Activated CD8-positive, alpha-beta memory T cell treated with anti-CD3 and anti-CD28 coated beads, Interleukin-2, amount 50 U/mL, for 1 hour (primary cell): Measurements from ENCODE around the gene PLCB1.
"Not testable (repeated sequence)": the region's sequence is repeated elsewhere in the genome, so short reads cannot be mapped to it uniquely, and the experiment has no call there.

Experiments used
- DNase-seq: peaks from one replicate; pipeline ENCODE4 v3.0.0-alpha.2; 2020; ENCODE audit errors: extremely low read depth

PLCB1 gene

GRCh38 chr20:8404912-8405635, 273.0 kb downstream of the PLCB1 start:
- no peak for DNase-seq

- DNase-seq: no peak
These were observed 274.3 kb downstream of the PLCB1 start for GRCh38 chr20:8406391-8406790.

DNA sequence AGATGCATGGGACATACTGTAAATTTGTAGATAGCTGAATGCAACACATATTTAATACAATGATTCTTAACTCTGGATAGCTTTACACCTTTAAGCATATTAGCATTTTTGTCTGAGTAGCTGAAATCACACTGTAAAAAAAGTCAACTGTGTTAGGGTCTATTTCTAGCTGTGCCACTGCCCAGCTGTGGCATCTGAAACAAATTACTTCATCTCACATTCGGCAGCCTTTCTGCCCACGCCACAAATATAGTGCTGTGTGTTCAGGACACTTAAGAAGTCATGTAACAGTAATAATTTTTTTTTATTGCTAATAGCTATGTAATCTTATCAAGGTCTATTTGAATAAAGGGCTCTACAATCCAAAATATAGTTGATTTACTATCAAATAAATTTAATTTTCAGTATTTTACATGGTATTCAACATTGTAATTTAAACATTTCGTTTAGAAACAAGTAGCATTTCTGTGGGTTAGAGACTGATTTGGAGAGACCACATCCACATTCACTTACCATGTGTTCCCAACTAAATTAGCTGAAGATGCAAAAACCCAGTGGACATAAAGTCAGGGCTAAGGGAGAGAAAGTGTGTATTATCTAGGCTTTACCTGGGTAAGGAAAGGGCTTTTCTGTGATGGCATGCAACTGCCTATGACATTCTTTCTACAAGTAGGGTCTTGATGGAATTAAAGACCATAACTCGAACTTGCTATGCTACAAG, 276.7 kb downstream of the PLCB1 start:
- no peak for DNase-seq

DNA sequence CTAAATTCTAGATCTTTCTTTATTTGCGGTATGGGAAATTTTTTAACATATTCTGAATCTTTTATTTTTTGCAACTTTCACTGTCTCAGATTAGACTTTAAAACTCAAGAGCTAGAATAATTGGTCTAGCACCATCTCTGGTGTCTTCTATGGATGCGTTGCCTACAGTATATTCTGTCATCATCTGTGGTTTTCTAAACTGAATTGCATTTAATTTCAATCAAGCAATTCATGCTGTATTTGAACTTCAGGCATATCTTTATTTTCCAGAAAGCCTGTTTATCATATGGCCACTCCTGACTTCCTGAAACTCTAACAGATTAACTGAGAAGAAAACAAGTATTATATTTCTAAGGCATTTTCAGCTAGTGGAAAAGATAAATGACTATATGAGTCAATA, 281.6 kb downstream of the PLCB1 start:
- no peak for DNase-seq

- DNase-seq: no peak
These were observed 282.7 kb downstream of the PLCB1 start for GRCh38 chr20:8414586-8415274.

DNA sequence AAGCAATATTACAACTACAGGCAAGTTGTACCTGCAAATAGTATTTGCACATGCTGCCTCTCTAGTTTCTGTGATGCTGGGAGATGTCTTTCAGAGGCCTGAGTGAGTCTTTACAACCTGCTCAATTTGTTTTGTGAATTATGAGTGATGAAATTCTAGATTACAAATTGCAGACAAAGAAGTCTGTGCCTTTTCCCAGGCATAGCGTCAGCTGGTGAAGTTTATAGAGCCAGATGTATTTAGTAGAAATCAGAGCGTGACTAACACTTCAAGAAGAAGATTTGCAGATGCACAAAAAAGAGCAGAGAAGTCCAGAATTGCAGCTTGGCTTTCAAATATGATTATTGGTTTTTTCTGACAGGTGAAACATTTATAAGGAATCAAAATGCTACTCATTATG, 289.9 kb downstream of the PLCB1 start:
- no peak for DNase-seq

DNA sequence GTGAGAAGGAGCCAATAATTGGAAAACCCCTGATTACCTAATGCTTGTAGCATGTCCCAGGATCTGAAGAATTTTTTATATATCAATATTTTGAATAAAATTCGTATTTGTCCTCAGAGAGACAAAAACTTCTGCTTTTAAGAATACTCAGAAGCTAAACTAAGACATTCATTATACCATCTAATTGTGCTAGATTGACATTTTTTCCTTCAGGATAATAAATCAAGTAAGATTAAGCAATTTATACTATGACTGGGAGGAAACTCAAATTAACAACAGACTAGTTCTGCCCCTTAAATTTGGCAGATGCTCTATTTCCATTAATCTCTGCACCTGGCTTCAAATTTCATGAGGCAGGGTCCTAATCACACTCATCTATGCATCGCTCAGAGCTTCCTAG, 291.4 kb downstream of the PLCB1 start:
- DNase-seq: no peak

DNA sequence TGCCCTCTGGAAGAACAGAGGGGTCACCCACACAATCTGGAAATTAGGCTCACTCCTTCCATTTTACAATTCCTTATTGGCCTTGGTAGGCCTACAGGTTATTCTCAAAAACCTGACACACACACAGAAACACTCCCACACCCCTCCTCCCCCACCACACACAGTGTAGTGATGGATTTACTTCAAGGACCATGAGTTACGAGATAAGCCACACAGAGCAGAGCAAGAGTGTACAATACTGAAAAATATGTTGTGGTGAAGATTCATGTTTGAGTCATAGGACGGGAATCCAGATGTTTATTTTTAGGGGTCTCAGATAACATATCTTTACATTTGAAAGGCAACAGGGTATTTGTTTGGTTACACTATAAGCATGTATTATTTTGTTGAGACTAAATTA, 291.9 kb downstream of the PLCB1 start:
- no peak for DNase-seq

GRCh38 chr20:8425016-8425415, 292.9 kb downstream of the PLCB1 start:
- DNase-seq: no peak

DNA sequence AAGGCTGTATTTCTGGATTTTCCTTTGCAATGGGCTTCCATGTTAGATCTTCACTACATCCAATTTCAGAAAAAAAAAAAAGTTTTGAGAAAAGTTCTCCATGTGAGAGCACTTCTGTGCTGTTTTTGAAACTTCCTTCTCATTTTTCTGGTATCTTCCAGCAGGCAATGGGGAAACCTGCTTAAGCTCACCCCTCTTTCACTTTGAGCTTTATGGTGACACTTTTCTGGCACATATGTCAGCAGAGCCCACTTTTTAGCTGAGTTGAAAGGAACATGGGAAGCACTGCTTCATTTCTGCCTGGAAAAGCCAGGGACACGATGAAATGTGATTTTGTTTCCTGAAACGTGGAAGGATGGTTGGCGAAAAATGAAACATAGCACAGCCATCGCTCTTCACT, 293.7 kb downstream of the PLCB1 start:
- DNase-seq: no peak

DNA sequence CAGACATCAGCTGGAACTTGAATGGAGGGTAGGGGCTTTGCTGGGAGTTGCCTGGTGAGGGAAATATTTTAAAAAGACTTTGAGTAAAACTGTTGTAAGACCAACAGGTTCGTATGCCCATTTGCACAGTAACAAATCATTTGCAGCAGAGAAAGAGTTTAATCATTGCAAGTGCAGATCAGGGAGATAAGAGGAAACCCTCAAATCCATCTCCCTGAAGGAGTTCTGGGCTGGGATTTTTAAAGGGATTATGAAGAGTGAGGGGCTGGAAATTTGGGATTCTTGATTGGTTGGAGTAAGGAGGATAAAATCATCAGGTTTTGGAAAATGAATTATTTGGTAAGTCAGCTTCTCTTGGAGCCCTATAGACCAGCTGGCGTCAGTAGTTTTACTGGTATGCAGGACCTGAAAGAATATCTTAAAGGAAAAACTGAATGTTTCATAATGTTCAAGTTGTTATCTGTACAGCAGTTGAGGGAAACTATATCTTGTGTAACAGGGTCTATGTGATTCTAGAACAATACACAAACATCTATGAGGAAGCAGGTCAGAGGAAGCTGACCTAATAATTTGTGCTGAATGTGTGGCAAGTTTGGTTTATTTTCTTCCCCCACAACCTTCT, 295.5 kb downstream of the PLCB1 start:
- no peak for DNase-seq

DNA sequence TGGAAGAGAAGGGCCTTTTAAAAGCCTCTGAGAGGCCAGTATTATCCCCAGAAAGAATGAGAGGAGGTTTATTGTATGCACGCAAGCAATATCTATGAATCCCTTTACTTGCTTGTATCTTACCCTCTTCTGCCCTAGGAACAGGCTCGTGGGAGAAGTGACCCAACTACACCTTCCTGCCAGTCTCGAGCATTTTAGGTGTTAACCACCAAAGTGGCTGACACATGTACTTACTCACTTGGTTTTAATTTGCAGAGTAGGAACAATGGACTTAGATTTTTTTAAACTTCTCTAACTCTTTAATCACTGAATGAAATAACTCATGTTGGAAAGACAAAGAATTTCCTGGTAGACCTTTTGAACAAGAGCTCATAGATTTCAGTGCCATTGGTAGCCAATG, 296.9 kb downstream of the PLCB1 start:
- DNase-seq: no peak

DNA sequence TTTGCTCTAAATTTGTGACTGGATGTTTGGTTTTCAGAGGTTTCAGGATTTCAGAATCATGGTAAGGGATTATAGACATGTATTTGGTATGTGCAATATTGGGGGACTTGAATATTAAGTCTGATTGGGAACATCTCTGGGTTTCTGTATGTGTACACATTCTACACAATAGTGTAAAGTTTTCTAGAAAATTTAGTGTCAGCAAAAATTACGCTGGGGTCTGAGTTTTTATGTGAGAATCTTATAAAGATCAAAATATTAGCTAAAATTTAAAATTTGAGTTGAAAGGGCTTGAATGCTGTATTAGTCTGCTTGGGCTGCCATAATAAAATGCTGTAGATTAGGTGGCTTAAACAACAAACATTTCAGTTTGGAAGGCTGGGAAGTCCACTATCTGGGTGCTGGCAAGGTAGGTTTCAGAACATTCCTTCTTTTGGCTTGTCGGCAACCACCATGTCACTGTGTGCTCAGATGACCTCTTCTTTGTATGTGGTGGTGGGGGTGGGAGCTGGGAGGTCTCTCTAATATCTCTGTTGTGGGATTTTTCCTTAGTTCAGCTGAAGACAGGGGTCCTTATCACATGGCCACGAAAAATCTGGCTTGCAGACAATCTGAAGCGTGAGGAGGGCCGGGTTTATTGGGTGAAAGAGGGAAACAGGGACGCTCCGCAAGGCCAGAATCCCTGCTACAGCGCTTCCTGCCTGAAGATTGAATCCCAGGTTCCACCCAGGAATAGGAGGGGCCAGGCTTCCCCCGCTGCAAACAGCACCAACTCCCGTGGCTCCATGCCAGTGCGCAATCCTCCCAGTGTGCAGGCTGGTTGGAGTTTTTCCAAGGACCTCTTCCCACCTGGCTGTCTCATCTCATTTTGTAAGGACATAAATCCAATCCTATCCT, 299.7 kb downstream of the PLCB1 start:
- no peak for DNase-seq

DNA sequence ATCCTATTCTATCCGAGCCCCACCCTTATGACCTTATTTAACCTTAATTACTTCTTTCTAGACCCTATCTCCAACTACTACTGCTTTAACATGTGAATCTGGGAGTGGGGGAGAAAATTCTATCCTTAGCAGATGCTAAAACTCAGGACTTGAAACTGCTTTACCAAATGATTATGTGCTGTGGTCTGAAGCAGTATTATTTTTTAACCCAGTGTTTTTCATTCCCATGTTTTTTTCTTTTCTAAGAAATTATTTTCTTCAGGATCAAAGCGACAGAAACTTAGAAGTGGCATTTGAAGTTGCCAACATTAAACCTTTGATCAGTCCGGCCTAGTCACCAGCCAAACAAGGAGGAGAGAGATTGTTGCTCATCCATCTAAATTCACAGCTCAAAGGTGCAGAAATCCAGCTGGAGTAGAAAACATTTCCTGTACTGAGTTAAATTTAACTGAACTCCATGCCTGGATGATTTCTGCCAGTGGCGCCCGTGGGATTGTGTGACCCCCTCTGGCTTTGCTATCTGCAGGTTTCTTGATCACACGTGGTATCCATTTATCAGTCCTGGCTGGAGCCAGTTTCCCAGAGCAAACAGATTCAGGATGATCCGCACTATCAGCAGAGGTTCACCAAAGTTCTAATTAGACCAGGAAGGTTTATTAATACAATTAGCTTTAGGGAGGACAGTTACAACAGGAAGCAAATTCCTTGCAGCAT, 300.5 kb downstream of the PLCB1 start:
- no peak for DNase-seq

DNA sequence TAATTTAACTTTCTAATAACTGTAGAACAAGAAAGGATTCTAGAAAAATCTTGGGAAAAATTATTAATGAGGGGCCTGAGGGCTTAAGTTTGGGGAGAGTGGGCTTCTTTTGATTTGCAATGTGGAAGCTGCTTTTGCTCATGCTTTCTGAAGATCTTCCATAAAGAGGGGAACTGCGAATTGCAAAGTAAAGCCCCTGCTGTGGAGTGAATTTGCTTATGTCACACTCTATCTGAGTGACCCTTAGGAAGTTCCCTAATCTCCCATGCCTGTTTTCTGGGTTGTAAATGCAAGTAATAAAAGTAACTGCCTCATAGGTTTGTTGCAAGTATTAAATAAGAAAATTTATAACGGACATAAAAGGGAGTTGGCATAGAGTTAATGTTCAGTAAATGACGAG, 301.2 kb downstream of the PLCB1 start:
- no peak for DNase-seq

- DNase-seq: no peak
These were observed 302.3 kb downstream of the PLCB1 start for GRCh38 chr20:8434326-8434876.

DNA sequence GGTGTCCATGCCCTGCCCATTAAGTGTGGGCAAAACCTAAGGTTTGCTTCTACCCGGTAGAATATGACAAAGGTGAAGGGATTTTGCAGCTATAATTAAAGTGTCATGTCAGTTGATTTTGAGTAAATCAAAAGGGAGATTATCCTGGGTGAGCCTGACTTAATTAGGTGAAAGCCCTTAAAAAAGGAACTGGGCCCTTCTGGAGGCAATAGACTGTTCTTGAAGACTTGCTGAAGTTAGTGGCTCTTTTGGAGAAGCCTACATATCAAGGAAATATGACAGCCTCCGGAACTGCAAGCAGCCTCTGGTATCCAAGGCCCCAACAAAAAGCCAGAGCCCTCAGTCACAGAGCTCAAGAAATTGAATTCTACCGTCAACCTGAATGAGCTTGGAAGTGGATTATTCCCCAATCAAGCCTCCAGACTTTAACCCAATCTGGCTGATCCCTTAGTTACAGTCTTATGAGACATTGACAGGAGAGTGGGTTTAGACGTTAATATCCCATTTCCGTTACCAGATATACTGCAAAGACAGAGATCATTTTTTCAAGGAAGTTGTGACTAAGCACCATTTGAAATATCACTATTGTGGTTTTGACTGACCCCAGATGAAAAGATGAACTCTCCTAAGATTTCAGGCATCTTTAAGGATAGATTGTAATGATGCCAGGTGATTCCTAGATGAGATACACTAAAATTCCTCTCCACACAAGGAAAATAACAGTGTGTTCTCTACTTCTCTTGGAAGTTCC, 303.4 kb downstream of the PLCB1 start:
- no peak for DNase-seq

GRCh38 chr20:8436938-8437337, 304.9 kb downstream of the PLCB1 start:
- DNase-seq: not testable (repeated sequence)

- DNase-seq: no peak
These were observed 306.7 kb downstream of the PLCB1 start for GRCh38 chr20:8438748-8439147.
